Stimulated activated CD8-positive, alpha-beta memory T cell treated with anti-CD3 and anti-CD28 coated beads, Interleukin-15, amount 100 ng/mL, for 1 hour (primary cell): Measurements from ENCODE around the gene SFTPA2.
"Not testable (repeated sequence)": the region's sequence is repeated elsewhere in the genome, so short reads cannot be mapped to it uniquely, and the experiment has no call there.

Source experiments
- DNase-seq: peaks from one replicate; pipeline ENCODE4 v3.0.0-alpha.2; 2020; ENCODE audit warnings: low read depth

The SFTPA2 gene

DNA sequence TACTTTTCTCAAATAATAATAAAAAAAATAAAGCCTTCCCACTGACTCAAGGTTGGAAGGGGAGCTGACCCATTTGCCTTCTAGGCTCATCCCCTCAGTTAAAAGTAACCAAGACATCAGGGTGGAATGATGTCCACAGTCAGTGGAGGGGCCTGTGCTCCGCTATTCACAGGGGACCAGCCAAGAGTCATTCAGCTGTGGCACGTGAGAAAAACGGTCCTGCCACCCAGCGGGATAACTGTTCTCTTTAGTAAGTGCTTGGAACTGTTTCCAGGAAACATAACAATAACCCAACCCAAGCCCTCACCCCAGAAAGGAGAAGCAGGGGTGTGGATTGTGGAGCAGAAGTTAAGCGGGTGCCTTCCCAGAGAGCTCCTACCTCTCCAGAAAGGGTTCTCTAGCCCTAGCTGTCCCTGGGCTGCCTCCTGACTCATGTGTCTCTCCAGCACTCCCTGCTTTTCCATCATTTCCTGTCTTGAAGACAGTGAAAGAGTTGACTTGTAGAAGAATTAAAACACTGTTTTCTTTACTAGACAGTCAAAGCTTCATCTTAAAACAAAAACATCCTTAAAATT is 50.2 kb downstream of the SFTPA2 start:
- not testable (repeated sequence) for DNase-seq

DNA sequence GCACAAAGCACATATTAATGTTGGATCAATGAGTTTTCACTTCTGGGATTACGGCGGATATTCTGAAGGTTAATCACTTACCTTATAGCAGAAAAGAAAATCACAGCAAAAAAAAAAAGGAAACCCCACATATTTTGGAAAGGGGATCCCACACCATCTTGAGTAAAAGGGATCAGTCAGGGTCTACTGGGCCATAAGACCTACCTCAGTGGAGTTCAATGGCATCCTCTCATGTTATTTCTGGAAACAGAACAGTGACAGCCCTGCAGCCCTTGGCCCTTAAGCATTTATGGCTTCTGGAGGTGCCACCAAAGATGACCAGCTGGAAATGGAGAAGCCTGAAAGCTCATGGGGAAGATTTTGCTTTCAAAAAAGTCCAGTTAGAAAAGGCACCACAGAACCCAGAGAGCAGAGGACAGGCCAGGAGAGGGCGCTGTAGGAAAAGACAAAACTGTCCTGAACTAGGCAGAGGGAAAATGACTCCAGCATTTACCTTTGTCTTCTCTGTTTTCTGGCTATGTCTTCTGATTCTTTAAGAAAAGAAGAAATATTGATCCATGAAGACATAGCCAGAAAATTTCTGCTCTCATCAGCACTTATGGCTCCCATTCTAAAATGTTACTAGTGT is 50.8 kb downstream of the SFTPA2 start:
- DNase-seq, result not testable (repeated sequence)

DNA sequence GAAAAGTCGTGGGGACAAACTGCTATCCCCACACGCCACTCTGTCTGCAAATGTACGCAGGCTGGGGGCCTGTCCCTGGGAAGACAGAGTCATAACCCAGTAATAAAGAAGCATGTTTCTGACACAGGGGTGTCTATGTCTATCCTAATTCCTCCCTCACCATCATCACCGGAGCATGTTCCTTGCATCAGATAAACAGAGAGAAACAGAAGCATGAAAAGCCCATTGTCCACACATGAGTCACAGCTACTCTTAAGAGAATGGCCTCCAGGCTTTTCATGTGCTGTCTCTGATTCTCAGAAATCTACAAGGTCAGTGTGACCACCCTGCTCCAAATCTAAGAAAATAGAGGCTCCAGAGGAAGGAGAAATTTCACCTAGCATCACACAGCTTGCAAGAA is 52.0 kb downstream of the SFTPA2 start:
- not testable (repeated sequence) for DNase-seq

DNA sequence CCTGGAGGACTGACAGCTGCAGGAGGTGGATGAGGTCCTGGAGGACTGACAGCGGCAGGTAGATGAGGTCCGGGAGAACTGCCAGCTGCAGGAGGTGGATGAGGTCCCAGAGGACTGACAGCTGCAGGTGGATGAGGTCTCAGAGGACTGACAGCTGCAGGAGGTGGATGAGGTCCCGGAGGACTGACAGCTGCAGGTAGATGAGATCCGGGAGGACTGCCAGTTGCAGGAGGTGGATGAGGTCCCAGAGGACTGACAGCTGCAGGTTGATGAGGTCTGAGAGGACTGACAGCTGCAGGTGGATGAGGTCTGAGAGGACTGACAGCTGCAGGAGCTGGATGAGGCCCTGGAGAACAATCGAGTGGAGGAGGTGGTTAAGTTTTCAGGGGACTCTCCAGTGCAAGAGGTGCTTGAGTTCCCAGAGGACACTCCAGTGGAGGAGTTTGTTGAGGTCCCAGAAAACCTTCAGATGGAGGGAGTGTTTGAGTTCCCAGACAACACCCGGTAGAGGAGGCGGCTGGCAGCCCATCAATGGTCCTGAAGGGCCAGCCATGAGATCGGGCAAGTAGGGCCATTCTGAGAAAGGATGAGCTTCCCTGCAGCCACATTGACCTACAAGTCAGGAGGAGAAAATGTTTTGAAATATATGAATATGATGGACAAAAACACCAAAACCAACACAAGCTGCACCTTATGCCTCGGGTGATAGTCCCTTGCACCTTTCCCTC is 52.6 kb downstream of the SFTPA2 start:
- no peak for DNase-seq
